Heart left ventricle (tissue), 13 donors: ENCODE data around the gene TMEM184B.

Source experiments
- CTCF ChIP-seq, 12 donors: fragments of 200-600 bp; sonication (generic) in 4 of 12; IDR thresholded peaks; one replicate each; pipeline versions ENCODE4 v1.5.0 to v1.8.0; 2018 to 2022; ENCODE audit warnings: antibody characterized with exemption in 12 of 12, mild to moderate bottlenecking in 5 of 12
- POLR2A ChIP-seq, 2 donors: fragments of 450-650 bp; IDR thresholded peaks; one replicate each; pipeline ENCODE4 v1.6.1; 2017; ENCODE audit warnings: antibody characterized with exemption in 2 of 2, mild to moderate bottlenecking in 2 of 2, moderate library complexity in 2 of 2
- donor health status: ischemic (EF 13 %, LVEDD 7.1; RV severe dilation, severe dysfunction).
- donor health status: DM: no; HTN: yes; CAD: no.
- donor health status: DM: no; HTN: no; CAD: no.
- donor health status: ischemic (EF 25% LVEDD 6.9; RV normal size, moderate dysfunction).
- donor health status: ischemic (EF 25% LVEDD 5.7; RV mildly dilated, moderate dysfunction).
- donor health status: ischemic (EF 35%, LVEDD 5.7; RV mildly dilated, moderate dysfunction).
- donor health status: nonischemic (EF 11% LVEDD 7.7; RV severe dilation, severe dysfunction).
- donor health status: DM: yes; HTN: yes; CAD: no.
- donor health status: PGD.
- donor health status: ischemic (EF 29% LVEDD 5.4; RV normal size, mild dysfunction).
- donor health status: nonischemic (EF 23%, LVEDD 6.1; RV moderate dilation, normal function).

- TF ChIP-seq CTCF (IDR thresholded peaks at IDR 0.05) = no peak
- TF ChIP-seq POLR2A (IDR thresholded peaks at IDR 0.05) = no peak
These were observed 45.8 kb downstream of the TMEM184B start for GRCh38 chr22:38226853-38227649.
